WTC11 (cell line): ENCODE measurements around the gene KCNN4. TPM values are rescaled to one million over a fixed set of nuclear protein-coding genes. Genes with fewer than 3 reads are reported as not detected.

Source experiments
- ATAC-seq: fragments of 200-7000 bp; cut with Tn5 transposase; 2 replicates; pipeline ENCODE4 v1.10.0; 2021; ENCODE audit warnings: mild to moderate bottlenecking, moderate library complexity
- CTCF ChIA-PET: fragments of 300-600 bp; sonication (Branson Sonifier 250); formaldehyde crosslinking; loops from one replicate; lab custom pipeline; 2021; ENCODE audit warnings: antibody characterized with exemption; lab: Charles Lee
- POLR2A ChIA-PET: fragments of 350-600 bp; sonication (Branson Sonifier 250); formaldehyde crosslinking; loops from one replicate; lab custom pipeline; 2021; ENCODE audit warnings: antibody characterized with exemption; lab: Charles Lee
- DNase-seq: peaks from one replicate; pipeline ENCODE4 v3.0.0; 2021; ENCODE audit warnings: low spot score
- H3K27ac Mint-ChIP-seq: 2 replicates; pipeline ENCODE4 v1.8.0; 2021; ENCODE audit warnings: mixed read lengths
- H3K27me3 Mint-ChIP-seq: 2 replicates; pipeline ENCODE4 v1.8.0; 2021; ENCODE audit warnings: low read depth, mild to moderate bottlenecking, moderate library complexity, mixed read lengths
- H3K36me3 Mint-ChIP-seq: 2 replicates; pipeline ENCODE4 v1.8.0; 2021; ENCODE audit warnings: mixed read lengths
- H3K4me1 Mint-ChIP-seq: 2 replicates; pipeline ENCODE4 v1.8.0; 2022; ENCODE audit warnings: mixed read lengths
- H3K4me3 Mint-ChIP-seq: 2 replicates; pipeline ENCODE4 v1.8.0; 2021; ENCODE audit warnings: mild to moderate bottlenecking, moderate library complexity, mixed read lengths
- H3K9me3 Mint-ChIP-seq: 2 replicates; pipeline ENCODE4 v1.8.0; 2021; ENCODE audit warnings: mixed read lengths
- AFF4 ChIP-seq: sonication (generic); formaldehyde crosslinking; IDR thresholded peaks from 2 replicates; pipeline ENCODE4 v1.8.1; 2023; ENCODE audit warnings: mild to moderate bottlenecking, missing genetic modification reagents, borderline replicate concordance
- ARID4B ChIP-seq: sonication (generic); formaldehyde crosslinking; IDR thresholded peaks from 2 replicates; pipeline ENCODE4 v1.8.0; 2023; ENCODE audit warnings: missing genetic modification reagents, mild to moderate bottlenecking, borderline replicate concordance
- ATF1 ChIP-seq: sonication (generic); formaldehyde crosslinking; IDR thresholded peaks from 2 replicates; pipeline ENCODE4 v1.8.1; 2023; ENCODE audit warnings: mild to moderate bottlenecking, moderate library complexity, missing genetic modification reagents
- ATF3 ChIP-seq: sonication (generic); formaldehyde crosslinking; conservative IDR thresholded peaks from 2 replicates; pipeline ENCODE4 v1.8.1; 2022; ENCODE audit warnings: mild to moderate bottlenecking, missing genetic modification reagents
- CBFB ChIP-seq: sonication (generic); formaldehyde crosslinking; IDR thresholded peaks from 2 replicates; pipeline ENCODE4 v1.8.1; 2022; ENCODE audit warnings: mild to moderate bottlenecking, low read depth, missing genetic modification reagents
- CREB1 ChIP-seq: sonication (generic); formaldehyde crosslinking; IDR thresholded peaks from 2 replicates; pipeline ENCODE4 v1.8.0; 2023; ENCODE audit warnings: mild to moderate bottlenecking, missing genetic modification reagents
- E2F5 ChIP-seq: sonication (generic); formaldehyde crosslinking; IDR thresholded peaks from 2 replicates; pipeline ENCODE4 v1.8.1; 2022; ENCODE audit warnings: mild to moderate bottlenecking, moderate library complexity, missing genetic modification reagents
- ELF4 ChIP-seq: sonication (generic); formaldehyde crosslinking; IDR thresholded peaks from 2 replicates; pipeline ENCODE4 v1.8.1; 2022; ENCODE audit warnings: low read depth, mild to moderate bottlenecking, moderate library complexity, missing genetic modification reagents
- HMGA2 ChIP-seq: fragments of 250-450 bp; sonication (Bioruptor Pico); IDR thresholded peaks from 2 replicates; pipeline ENCODE4 v1.4.0; 2021; ENCODE audit warnings: mild to moderate bottlenecking, moderate library complexity
- MXD4 ChIP-seq: fragments of 250-450 bp; sonication (Bioruptor Pico); IDR thresholded peaks from 2 replicates; pipeline ENCODE4 v1.8.0; 2021; ENCODE audit warnings: mild to moderate bottlenecking, moderate library complexity, borderline replicate concordance
- USF2 ChIP-seq: sonication (generic); formaldehyde crosslinking; IDR thresholded peaks from 2 replicates; pipeline ENCODE4 v1.8.1; 2023; ENCODE audit warnings: mild to moderate bottlenecking, missing genetic modification reagents, moderate library complexity
- ZNF121 ChIP-seq: sonication (generic); formaldehyde crosslinking; IDR thresholded peaks from 2 replicates; pipeline ENCODE4 v1.8.0; 2023; ENCODE audit warnings: missing genetic modification reagents
- ZNF138 ChIP-seq: sonication (generic); formaldehyde crosslinking; conservative IDR thresholded peaks from 2 replicates; pipeline ENCODE4 v1.8.1; 2022; ENCODE audit warnings: mild to moderate bottlenecking, moderate library complexity, missing genetic modification reagents
- ZNF232 ChIP-seq: sonication (generic); formaldehyde crosslinking; IDR thresholded peaks from 2 replicates; pipeline ENCODE4 v1.8.0; 2022; ENCODE audit warnings: mild to moderate bottlenecking, missing genetic modification reagents
- ZNF423 ChIP-seq: fragments of 250-450 bp; sonication (Bioruptor Pico); IDR thresholded peaks from 2 replicates; pipeline ENCODE4 v2.1.2; 2022; ENCODE audit warnings: mild to moderate bottlenecking, moderate library complexity
- total RNA-seq: library from RNA; stranded (reverse); gene quantifications from 3 replicates; pipeline ENCODE4 v1.2.3, GENCODE V29; 2021
- TF ChIP-seq, protein P1 (sequence below): sonication (generic); formaldehyde crosslinking; IDR thresholded peaks from 2 replicates; pipeline ENCODE4 v1.8.0; 2022; ENCODE audit warnings: mild to moderate bottlenecking, missing genetic modification reagents
- TF ChIP-seq, protein P2 (sequence below): sonication (generic); formaldehyde crosslinking; IDR thresholded peaks from 2 replicates; pipeline ENCODE4 v1.8.1; 2022; ENCODE audit warnings: low read depth, missing genetic modification reagents, borderline replicate concordance

KCNN4 gene
- total RNA-seq, 1 experiment from 2014 or later: 0.98 TPM

DNA sequence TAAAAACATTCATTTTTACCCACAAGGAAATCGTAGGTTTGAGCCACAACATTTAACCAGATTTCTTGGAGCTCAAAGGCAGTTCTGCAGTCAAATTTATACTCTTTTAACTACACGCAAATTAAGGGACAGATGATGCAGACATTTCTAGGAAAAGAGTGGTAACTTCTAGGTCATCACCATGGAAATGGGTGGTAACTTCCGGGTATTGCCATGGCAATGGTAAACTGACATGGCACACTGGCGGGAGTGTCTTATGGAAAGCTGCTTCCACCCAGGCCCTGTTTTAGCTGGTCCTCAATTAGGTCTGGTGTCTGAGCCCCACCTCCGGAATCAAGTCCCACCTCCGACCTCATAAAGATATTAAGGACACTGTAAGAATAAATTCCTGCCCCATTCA, 31.9 kb upstream of the KCNN4 start (continued):
- TF ChIP-seq CBFB (CRISPR knock-in tag) (no peak), ATF1 (CRISPR knock-in tag) (no peak)
- TF ChIP-seq, protein P1, sequence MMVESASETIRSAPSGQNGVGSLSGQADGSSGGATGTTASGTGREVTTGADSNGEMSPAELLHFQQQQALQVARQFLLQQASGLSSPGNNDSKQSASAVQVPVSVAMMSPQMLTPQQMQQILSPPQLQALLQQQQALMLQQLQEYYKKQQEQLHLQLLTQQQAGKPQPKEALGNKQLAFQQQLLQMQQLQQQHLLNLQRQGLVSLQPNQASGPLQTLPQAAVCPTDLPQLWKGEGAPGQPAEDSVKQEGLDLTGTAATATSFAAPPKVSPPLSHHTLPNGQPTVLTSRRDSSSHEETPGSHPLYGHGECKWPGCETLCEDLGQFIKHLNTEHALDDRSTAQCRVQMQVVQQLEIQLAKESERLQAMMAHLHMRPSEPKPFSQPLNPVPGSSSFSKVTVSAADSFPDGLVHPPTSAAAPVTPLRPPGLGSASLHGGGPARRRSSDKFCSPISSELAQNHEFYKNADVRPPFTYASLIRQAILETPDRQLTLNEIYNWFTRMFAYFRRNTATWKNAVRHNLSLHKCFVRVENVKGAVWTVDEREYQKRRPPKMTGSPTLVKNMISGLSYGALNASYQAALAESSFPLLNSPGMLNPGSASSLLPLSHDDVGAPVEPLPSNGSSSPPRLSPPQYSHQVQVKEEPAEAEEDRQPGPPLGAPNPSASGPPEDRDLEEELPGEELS (CRISPR knock-in tag): no peak

DNA sequence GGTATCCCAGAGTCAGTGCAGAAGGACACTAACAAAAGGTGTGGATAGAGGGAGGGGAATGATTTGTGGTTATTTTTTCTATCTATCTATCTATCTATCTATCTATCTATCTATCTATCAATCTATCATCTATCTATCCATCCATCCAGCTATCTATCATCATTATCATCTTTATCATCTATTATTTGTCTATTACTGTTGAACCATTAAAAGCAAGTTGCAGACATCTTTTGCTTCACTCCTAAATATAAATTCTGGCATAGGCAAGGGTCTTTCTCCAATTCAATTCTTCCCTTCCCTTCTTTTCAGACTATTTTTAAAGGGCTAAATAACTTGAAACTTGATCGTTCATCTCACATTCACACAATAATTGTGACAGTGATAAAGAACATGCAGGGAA, 31.5 kb upstream of the KCNN4 start:
- TF ChIP-seq CREB1 (CRISPR knock-in tag) (no peak), ELF4 (CRISPR knock-in tag) (no peak), MXD4 (CRISPR knock-in tag) (no peak)
- TF ChIP-seq, protein P2, sequence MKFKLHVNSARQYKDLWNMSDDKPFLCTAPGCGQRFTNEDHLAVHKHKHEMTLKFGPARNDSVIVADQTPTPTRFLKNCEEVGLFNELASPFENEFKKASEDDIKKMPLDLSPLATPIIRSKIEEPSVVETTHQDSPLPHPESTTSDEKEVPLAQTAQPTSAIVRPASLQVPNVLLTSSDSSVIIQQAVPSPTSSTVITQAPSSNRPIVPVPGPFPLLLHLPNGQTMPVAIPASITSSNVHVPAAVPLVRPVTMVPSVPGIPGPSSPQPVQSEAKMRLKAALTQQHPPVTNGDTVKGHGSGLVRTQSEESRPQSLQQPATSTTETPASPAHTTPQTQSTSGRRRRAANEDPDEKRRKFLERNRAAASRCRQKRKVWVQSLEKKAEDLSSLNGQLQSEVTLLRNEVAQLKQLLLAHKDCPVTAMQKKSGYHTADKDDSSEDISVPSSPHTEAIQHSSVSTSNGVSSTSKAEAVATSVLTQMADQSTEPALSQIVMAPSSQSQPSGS (CRISPR knock-in tag): no peak
- TF ChIP-seq, all 79 proteins: peak for 0
- Mint-ChIP-seq H3K27me3 (peaks cover 31% of the 10 kb centered on the region), H3K4me3 (no peak overlapping the region), H3K36me3 (no peaks in the 10 kb centered on the region; the same call in 1 of the 2 replicates), H3K27ac (no peak overlapping the region), H3K4me1 (peaks cover 4% of the 10 kb centered on the region), H3K9me3 (peaks cover 28% of the 10 kb centered on the region)
- POLR2A ChIA-PET: no interaction called here
- no peak for ATAC-seq
- CTCF ChIA-PET: interaction anchor here (1.0 to 1.2 kb wide), 2 partner anchors 46 to 144 kb away, joined by 3 read pairs; no protein-coding TSS in a partner anchor
- DNase-seq: no peak

GRCh38 chr19:43811837-43812236, 31.1 kb upstream of the KCNN4 start:
- H3K36me3 Mint-ChIP-seq: no peaks in the 10 kb centered on the region; the same call in 1 of the 2 replicates
- DNase-seq: no peak
- CTCF ChIA-PET: no interaction called here
- H3K27ac Mint-ChIP-seq: no peak overlapping the region
- POLR2A ChIA-PET: no interaction called here
- no peak overlapping the region for H3K4me3 Mint-ChIP-seq
- no peak for ATAC-seq
- H3K9me3 Mint-ChIP-seq: peaks cover 24% of the 10 kb centered on the region
- peaks cover 31% of the 10 kb centered on the region for H3K27me3 Mint-ChIP-seq
- peaks cover 4% of the 10 kb centered on the region for H3K4me1 Mint-ChIP-seq
- no peak for TF ChIP-seq ZNF423 (CRISPR knock-in tag)
- TF ChIP-seq USF2: no peak
- TF ChIP-seq AFF4 (CRISPR knock-in tag): no peak
- no peak for TF ChIP-seq ZNF232 (CRISPR knock-in tag)
- no peak for TF ChIP-seq E2F5 (CRISPR knock-in tag)
- TF ChIP-seq HMGA2 (CRISPR knock-in tag): no peak
- no peak for TF ChIP-seq ARID4B (CRISPR knock-in tag)
- no peak for TF ChIP-seq ZNF138 (CRISPR knock-in tag)
- TF ChIP-seq ZNF121: no peak
- no peak for TF ChIP-seq ATF3 (CRISPR knock-in tag)
- TF ChIP-seq CREB1 (CRISPR knock-in tag): no peak
